Peyer's patch (tissue), 4 donors: ENCODE data around the gene MBLAC2. TPM values are rescaled to one million over a fixed set of nuclear protein-coding genes. Genes with fewer than 3 reads are reported as not detected.
A peak's percentile ranks its signal among the peaks of the same experiment; 100 is the strongest.

Source experiments
- DNase-seq, 3 donors: peaks; one replicate each; pipeline ENCODE4 v3.0.0-alpha.2; 2017 to 2019
- H3K27ac ChIP-seq, 4 donors: fragments of 200-600 bp; sonication (generic); one replicate each; pipeline ENCODE4 v1.5.1; 2016 to 2019
- H3K27me3 ChIP-seq, 2 donors: fragments of 200-600 bp; sonication (generic); one replicate each; pipeline ENCODE4 v1.5.1; 2019
- H3K36me3 ChIP-seq, 3 donors: fragments of 200-600 bp; sonication (generic); one replicate each; pipeline ENCODE4 v1.5.1; 2016 to 2019
- H3K4me1 ChIP-seq, 4 donors: fragments of 200-600 bp; sonication (generic); one replicate each; pipeline ENCODE4 v1.5.1; 2016 to 2019
- H3K4me3 ChIP-seq, 4 donors: fragments of 200-600 bp; sonication (generic); 1 replicate in 3 of 4; 2 replicates in 1 of 4; pipeline ENCODE4 v1.5.1; 2016 to 2019; ENCODE audit warnings: mild to moderate bottlenecking in 1 of 4
- H3K9me3 ChIP-seq, 4 donors: fragments of 200-600 bp; sonication (generic); one replicate each; pipeline ENCODE4 v1.5.1; 2016 to 2019; ENCODE audit warnings: mild to moderate bottlenecking in 1 of 4
- POLR2A ChIP-seq, 2 donors: fragments of 450-650 bp; IDR thresholded peaks; one replicate each; pipeline ENCODE4 v1.5.1; 2017; ENCODE audit warnings: antibody characterized with exemption in 2 of 2, mild to moderate bottlenecking in 2 of 2, moderate library complexity in 2 of 2
- total RNA-seq, 4 donors: library from RNA; depleted of rRNA; stranded (reverse); fragments of >200 nt; gene quantifications; one replicate each; pipeline ENCODE4 v1.1.0, GENCODE V29; 2016
- TF ChIP-seq, protein P1 (sequence below), 6 experiments: fragments of 450-650 bp in 4 of 6; fragments of 200-600 bp in 2 of 6; sonication (generic) in 1 of 6; IDR thresholded peaks; one replicate each; pipeline ENCODE4 v1.5.1; 2017 to 2019; ENCODE audit warnings: antibody characterized with exemption in 6 of 6, mild to moderate bottlenecking in 3 of 6, moderate library complexity in 1 of 6

The MBLAC2 gene
- total RNA-seq, 4 donors from 2014 or later = 4.1 to 8.1 (median 5.0) TPM

- Histone ChIP-seq H3K36me3 (no peaks in the 10 kb centered on the region), H3K4me1 (no peaks in the 10 kb centered on the region), H3K27ac (no peak overlapping the region), H3K4me3 (no peak overlapping the region), H3K27me3 (no peaks in the 10 kb centered on the region), H3K9me3 (no peaks in the 10 kb centered on the region)
- no peak for DNase-seq
- TF ChIP-seq POLR2A (IDR thresholded peaks at IDR 0.05) = no peak
- TF ChIP-seq, protein P1, sequence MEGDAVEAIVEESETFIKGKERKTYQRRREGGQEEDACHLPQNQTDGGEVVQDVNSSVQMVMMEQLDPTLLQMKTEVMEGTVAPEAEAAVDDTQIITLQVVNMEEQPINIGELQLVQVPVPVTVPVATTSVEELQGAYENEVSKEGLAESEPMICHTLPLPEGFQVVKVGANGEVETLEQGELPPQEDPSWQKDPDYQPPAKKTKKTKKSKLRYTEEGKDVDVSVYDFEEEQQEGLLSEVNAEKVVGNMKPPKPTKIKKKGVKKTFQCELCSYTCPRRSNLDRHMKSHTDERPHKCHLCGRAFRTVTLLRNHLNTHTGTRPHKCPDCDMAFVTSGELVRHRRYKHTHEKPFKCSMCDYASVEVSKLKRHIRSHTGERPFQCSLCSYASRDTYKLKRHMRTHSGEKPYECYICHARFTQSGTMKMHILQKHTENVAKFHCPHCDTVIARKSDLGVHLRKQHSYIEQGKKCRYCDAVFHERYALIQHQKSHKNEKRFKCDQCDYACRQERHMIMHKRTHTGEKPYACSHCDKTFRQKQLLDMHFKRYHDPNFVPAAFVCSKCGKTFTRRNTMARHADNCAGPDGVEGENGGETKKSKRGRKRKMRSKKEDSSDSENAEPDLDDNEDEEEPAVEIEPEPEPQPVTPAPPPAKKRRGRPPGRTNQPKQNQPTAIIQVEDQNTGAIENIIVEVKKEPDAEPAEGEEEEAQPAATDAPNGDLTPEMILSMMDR (IDR thresholded peaks at IDR 0.05) = no peak
Observed at GRCh38 chr5:90484540-90484939, 10.0 kb upstream of the MBLAC2 start.

DNA sequence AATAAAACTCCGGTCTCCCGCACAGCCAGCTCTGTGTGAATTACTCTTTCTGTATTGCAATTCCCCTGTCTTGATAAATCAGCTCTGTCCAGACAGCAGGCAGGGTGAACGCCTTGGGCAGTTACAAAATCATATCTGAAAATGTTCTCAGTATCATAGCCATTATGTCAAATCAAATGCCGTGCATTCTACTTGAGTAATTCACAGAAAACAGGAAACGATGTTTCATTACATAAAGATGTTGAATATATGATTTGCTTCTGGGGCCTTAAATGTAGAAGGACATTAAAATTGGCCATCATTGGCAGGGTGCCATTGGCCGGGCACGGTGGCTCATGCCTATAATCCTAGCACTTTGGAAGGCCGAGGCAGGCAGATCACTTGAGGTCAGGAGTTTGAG, 8.6 kb upstream of the MBLAC2 start:
- Histone ChIP-seq H3K4me1 (no peaks in the 10 kb centered on the region), H3K36me3 (no peaks in the 10 kb centered on the region), H3K27ac (no peak overlapping the region), H3K27me3 (no peaks in the 10 kb centered on the region), H3K4me3 (no peak overlapping the region), H3K9me3 (no peaks in the 10 kb centered on the region)
- TF ChIP-seq POLR2A (IDR thresholded peaks at IDR 0.05) = no peak
- TF ChIP-seq, protein P1 (IDR thresholded peaks at IDR 0.05) = no peak
- DNase-seq = no peak

DNA sequence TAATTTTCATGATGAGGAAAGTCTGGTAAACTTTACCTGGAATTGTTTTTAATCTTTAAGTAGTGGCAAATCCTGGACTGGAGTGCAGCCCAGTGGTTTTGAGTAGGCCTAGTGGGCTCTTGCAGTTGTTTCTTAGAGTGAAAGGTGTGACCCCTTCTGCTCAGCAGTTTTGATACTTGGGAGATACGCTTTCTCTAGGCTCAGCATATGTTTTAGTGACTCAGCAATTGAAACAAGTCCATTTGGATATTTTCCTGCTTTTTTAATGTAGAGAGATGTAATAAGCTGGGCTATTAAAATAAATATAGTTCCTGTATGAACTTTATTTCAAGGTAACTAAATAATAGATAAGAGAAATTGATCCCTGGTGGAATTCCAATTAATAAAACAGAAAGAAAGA, 6.1 kb upstream of the MBLAC2 start:
- Histone ChIP-seq H3K27ac (no peak overlapping the region), H3K4me3 (no peak overlapping the region), H3K36me3 (no peaks in the 10 kb centered on the region), H3K9me3 (no peaks in the 10 kb centered on the region), H3K4me1 (no peaks in the 10 kb centered on the region), H3K27me3 (no peaks in the 10 kb centered on the region)
- TF ChIP-seq, protein P1 (IDR thresholded peaks at IDR 0.05) = no peak
- TF ChIP-seq POLR2A (IDR thresholded peaks at IDR 0.05) = no peak
- DNase-seq = no peak

DNA sequence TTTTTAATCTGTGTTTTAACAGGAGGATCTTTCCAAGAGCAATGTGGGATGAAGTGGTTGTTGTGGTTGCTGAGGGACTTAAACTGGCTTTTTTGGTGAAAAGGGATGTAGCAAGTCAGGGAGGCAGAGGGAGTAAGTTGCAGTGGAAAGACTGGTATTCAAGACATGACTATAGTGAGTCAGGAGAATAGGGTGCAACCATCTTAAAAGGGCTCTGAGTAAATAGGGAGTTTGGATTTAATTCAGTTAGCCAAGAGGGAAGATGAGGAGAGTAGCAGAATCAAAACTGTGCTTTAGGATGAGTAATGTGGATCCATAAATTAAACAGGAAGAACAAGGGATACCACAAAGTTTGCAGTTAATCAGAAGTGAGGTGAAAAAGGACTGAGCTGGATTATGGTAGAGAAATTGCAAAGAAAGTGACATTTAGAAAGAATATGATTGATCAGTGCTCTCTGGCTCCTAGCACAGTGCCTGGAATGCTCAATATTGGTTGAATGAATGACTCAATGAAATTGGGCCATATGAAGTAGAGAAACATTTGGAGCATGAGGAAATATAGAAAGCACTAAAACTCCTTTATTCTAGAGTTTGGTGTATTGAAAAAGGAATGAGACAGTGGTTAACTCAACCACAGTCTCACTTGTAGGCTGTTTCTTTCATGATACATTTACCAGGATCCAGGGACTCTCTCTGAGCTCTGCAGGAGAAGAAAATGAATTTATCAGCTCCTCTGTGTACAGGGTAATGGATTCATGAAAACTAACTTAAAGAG, 5.2 kb upstream of the MBLAC2 start:
- no peak overlapping the region for H3K4me3 ChIP-seq
- no peaks in the 10 kb centered on the region for H3K36me3 ChIP-seq
- no peak overlapping the region for H3K27ac ChIP-seq
- no peaks in the 10 kb centered on the region for H3K9me3 ChIP-seq
- H3K4me1 ChIP-seq = no peaks in the 10 kb centered on the region
- TF ChIP-seq, protein P1 (IDR thresholded peaks at IDR 0.05) = no peak
- TF ChIP-seq POLR2A (IDR thresholded peaks at IDR 0.05) = no peak
- H3K27me3 ChIP-seq = no peaks in the 10 kb centered on the region
- no peak for DNase-seq

DNA sequence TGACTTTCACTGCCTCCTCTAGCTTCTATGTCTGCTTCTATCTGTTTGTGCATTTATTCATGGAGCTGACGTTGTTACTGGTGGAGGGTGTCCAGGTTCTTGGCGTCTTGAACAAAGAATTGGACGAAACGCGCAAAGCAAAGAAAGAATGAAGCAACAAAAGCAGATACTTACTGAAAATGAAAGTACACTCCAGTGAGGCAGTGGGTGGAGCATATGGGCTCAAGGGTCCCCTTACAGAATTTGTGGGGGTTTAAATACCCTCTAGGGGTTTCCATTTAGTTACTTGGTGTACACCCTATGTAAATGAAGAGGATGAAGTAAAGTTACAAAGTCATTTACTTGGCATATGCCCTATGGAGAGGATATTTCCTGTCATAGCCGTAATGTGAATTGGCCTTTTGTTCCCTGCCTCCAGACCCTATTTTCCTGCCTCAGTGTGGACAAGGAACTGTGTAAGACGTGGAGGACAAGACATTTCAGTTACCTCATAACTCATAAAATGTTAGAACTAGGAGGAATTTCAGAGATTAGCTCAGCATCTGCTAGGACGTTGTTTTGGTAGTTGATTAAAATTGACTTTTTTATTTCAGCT, 3.1 kb upstream of the MBLAC2 start:
- no peak for DNase-seq
- Histone ChIP-seq H3K27ac (no peak overlapping the region), H3K4me3 (peak overlapping the region in 1 of 4 donors; percentile 28), H3K9me3 (no peaks in the 10 kb centered on the region), H3K4me1 (peaks cover 0 to 8% (median 0%) of the 10 kb centered on the region in 4 donors), H3K27me3 (no peaks in the 10 kb centered on the region), H3K36me3 (no peaks in the 10 kb centered on the region)
- TF ChIP-seq, protein P1 (IDR thresholded peaks at IDR 0.05) = no peak
- no peak for TF ChIP-seq POLR2A (IDR thresholded peaks at IDR 0.05)
